ENCODE data around the gene AURKA.

DNA sequence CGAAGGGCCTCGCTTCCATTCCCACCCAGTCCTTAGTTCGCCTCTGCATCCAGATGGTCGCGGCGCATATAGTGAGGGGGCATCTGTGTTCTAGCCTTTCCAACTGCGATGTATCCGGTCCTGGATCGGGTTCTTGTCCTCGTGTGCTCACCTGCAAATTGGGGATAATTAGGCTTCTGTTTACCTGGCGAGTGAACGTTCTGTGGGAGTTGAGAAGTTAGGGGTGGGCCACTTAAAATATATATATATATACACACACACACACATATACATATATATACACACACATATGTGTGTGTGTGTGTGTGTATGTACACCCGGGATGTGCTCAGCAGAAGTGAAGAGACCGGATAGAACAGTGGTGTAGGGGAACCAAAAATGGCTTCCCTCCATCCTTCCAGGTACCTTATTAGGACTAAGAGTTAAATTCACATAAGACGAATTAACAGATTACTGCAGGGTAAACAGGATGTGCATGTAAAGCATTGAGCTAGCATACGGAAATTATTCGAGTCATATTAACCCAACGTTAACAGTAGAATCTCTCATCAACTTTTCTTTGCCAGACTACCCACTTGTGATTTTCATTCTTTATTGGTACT, 967 bp upstream of the AURKA start:
- TF ChIP-seq, protein P1, sequence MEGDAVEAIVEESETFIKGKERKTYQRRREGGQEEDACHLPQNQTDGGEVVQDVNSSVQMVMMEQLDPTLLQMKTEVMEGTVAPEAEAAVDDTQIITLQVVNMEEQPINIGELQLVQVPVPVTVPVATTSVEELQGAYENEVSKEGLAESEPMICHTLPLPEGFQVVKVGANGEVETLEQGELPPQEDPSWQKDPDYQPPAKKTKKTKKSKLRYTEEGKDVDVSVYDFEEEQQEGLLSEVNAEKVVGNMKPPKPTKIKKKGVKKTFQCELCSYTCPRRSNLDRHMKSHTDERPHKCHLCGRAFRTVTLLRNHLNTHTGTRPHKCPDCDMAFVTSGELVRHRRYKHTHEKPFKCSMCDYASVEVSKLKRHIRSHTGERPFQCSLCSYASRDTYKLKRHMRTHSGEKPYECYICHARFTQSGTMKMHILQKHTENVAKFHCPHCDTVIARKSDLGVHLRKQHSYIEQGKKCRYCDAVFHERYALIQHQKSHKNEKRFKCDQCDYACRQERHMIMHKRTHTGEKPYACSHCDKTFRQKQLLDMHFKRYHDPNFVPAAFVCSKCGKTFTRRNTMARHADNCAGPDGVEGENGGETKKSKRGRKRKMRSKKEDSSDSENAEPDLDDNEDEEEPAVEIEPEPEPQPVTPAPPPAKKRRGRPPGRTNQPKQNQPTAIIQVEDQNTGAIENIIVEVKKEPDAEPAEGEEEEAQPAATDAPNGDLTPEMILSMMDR (IDR thresholded peaks at IDR 0.05): no peak
- TF ChIP-seq POLR2A (IDR thresholded peaks at IDR 0.05) (no peak), POLR2AphosphoS5 (IDR thresholded peaks at IDR 0.05) (no peak), EP300 (IDR thresholded peaks at IDR 0.05) (no peak)
